Left ventricle myocardium inferior (tissue), 1 donor: ENCODE measurements around the gene ESF1. TPM values are rescaled to one million over a fixed set of nuclear protein-coding genes. Genes with fewer than 3 reads are reported as not detected.

Source experiments
- DNase-seq: peaks from one replicate; pipeline ENCODE4 v3.0.0-alpha.2; 2020
- H3K27ac ChIP-seq: fragments of 200-600 bp; replicated peaks from 2 replicates; pipeline ENCODE4 v1.8.0; 2021
- H3K27me3 ChIP-seq: fragments of 200-600 bp; 2 replicates; pipeline ENCODE4 v1.8.0; 2021; ENCODE audit warnings: low read depth
- H3K36me3 ChIP-seq: fragments of 200-600 bp; 2 replicates; pipeline ENCODE4 v1.8.0; 2021
- H3K4me1 ChIP-seq: fragments of 200-600 bp; 2 replicates; pipeline ENCODE4 v1.8.0; 2021
- H3K4me3 ChIP-seq: fragments of 200-600 bp; 2 replicates; pipeline ENCODE4 v1.8.0; 2021; ENCODE audit warnings: mild to moderate bottlenecking, moderate library complexity
- H3K9me3 ChIP-seq: fragments of 200-600 bp; replicated peaks from 2 replicates; pipeline ENCODE4 v1.8.0; 2021
- CTCF ChIP-seq: fragments of 200-600 bp; IDR thresholded peaks from 2 replicates; pipeline ENCODE4 v1.8.0; 2021; ENCODE audit warnings: antibody characterized with exemption, mild to moderate bottlenecking, borderline replicate concordance
- intact Hi-C: fragments of 100-400 bp; cut with micrococcal nuclease; formaldehyde crosslinking; loops from one replicate; pipeline ENCODE4 v1.11.0; 2022
- total RNA-seq: library from RNA; stranded (reverse); fragmentation: NEBNext Ultra II Directional; extraction: Animal tissue kit (Norgen Biotek cat#: 25700); gene quantifications from one replicate; pipeline ENCODE4 v1.2.1, GENCODE V29; 2021
- donor health status: DM: no; HTN: yes; CAD: no; lungs with severe emphysema.

ESF1 gene
- total RNA-seq, 1 donor from 2014 or later, result 15.5 TPM

GRCh38 chr20:13821876-13822275 is 37.2 kb upstream of the ESF1 start:
- H3K9me3 ChIP-seq, result peaks cover 8% of the 10 kb centered on the region
- no peak for DNase-seq
- TF ChIP-seq CTCF, result no peak
- H3K4me3 ChIP-seq, result no peak overlapping the region
- no peaks in the 10 kb centered on the region for H3K27me3 ChIP-seq
- peaks cover 22% of the 10 kb centered on the region for H3K36me3 ChIP-seq
- peaks cover 5% of the 10 kb centered on the region for H3K4me1 ChIP-seq
- intact Hi-C loops, result no loop called here
- no peak overlapping the region for H3K27ac ChIP-seq

DNA sequence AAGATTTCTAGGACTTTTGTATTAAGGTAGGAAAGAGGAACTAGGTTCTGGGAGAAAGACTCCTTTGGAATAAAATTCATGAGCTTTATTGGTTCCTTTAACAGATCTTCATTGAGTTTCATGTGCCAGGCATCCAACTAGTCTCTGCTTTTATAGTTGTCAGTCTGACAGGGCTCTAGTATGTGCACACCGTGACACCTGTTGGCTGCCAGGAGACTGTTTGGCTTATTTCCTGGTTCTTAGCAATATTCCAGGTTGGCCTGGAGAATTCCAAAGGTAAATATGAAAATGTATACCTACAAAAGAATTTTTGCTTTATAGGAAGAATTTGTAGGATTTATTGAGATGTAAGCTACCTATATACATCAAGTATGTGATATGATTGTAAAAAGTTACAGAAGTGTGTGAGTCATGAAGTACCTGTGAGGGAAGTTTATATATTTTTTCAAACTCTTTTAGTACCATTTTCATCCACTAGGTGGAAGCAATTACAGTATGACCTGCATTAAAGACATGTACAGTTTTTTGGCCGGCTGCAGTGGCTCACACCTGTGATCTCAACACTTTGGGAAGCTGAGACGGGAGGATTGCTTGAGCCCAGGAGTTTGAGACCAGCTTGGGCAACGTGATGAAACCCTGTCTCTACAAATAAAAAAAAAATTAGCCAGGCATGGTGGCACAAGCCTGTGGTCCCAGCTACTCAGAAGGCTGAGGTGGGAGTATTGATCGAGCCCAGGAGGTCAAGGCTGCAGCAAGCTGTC is 35.3 kb upstream of the ESF1 start:
- no peak for DNase-seq
- no peaks in the 10 kb centered on the region for H3K27me3 ChIP-seq
- H3K27ac ChIP-seq, result no peak overlapping the region
- intact Hi-C loops, result no loop called here
- peaks cover 8% of the 10 kb centered on the region for H3K9me3 ChIP-seq
- TF ChIP-seq CTCF, result peak; percentile 70
- peaks cover 38% of the 10 kb centered on the region for H3K36me3 ChIP-seq
- no peak overlapping the region for H3K4me3 ChIP-seq
- no peaks in the 10 kb centered on the region for H3K4me1 ChIP-seq

DNA sequence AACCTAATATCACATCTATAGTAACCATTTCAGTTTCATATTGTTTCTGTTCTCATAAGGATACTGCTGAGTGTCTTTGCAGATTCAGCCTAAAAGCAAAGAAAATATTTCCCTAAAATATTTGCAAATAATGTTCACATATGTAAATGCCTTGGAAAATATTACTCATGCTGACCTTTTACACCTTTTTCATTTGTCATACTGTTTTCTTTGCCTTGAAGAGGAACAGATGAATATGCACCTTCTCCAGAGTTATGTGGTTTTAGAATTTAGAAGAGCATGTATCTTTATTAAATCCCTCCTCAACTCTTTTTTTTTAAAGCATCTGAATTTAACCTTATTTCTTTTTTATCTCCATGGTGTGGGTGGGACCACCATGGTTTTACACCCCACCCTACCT is 32.6 kb upstream of the ESF1 start:
- peaks cover 8% of the 10 kb centered on the region for H3K9me3 ChIP-seq
- DNase-seq, result no peak
- no peak overlapping the region for H3K4me3 ChIP-seq
- H3K4me1 ChIP-seq, result no peaks in the 10 kb centered on the region
- intact Hi-C loops, result no loop called here
- H3K36me3 ChIP-seq, result peaks cover 65% of the 10 kb centered on the region
- no peak overlapping the region for H3K27ac ChIP-seq
- no peak for TF ChIP-seq CTCF
- H3K27me3 ChIP-seq, result no peaks in the 10 kb centered on the region

DNA sequence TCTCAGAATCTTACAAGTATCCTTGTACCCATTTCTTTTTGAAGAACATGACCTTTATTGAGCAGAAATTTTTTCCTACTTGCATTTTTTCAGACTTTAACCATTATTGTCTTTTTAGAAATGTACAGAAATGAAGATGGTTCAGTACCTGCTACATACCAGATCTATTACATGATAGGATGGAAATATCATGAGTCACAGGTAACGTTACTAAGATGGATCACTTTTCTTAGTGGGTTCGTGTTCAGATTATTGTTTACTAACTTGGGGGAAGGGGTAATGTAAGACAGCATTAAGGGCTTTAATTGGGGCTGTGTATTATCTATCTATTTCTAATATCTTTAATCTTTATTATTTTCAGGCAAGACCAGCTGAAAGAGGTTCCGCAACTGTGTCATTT is 32.0 kb upstream of the ESF1 start:
- Histone ChIP-seq H3K27ac (no peak overlapping the region), H3K4me1 (no peaks in the 10 kb centered on the region), H3K4me3 (no peak overlapping the region), H3K27me3 (no peaks in the 10 kb centered on the region), H3K36me3 (peaks cover 71% of the 10 kb centered on the region), H3K9me3 (peaks cover 7% of the 10 kb centered on the region)
- intact Hi-C loops, result no loop called here
- no peak for DNase-seq
- no peak for TF ChIP-seq CTCF

DNA sequence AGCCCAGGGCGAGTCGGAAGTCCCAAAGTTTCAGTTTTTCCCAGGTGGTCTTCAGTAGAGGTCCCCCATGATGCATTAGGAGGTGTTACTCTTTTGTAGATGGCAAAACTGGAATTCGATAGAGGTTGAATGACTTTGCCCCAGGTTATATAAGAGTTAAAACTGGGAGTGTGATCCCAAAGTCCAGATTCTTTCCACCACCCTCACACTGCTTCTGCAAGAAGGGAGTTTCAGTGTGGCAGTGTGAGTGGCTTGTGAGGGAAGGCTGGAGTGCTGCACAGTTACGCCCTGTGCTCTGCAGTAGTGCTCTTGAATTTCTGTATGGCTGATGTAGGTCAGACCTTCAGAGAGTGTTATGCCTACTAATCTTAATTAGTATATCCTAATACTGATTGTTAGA is 30.0 kb upstream of the ESF1 start:
- no peak for DNase-seq
- Histone ChIP-seq H3K4me1 (peaks cover 2% of the 10 kb centered on the region), H3K27ac (no peak overlapping the region), H3K27me3 (no peaks in the 10 kb centered on the region), H3K36me3 (peaks cover 88% of the 10 kb centered on the region), H3K9me3 (no peaks in the 10 kb centered on the region), H3K4me3 (no peak overlapping the region)
- intact Hi-C loops, result no loop called here
- TF ChIP-seq CTCF, result no peak
